Adrenal gland (tissue), 5 donors: ENCODE data around the gene DUSP7.

Experiments
- CTCF ChIP-seq, 6 experiments: fragments of 450-650 bp in 4 of 6; fragments of 200-600 bp in 2 of 6; sonication (generic) in 1 of 6; IDR thresholded peaks; 1 replicate in 5 of 6; 2 replicates in 1 of 6; pipeline versions ENCODE4 v1.5.1 to v1.8.0; 2016 to 2021; ENCODE audit warnings: antibody characterized with exemption in 6 of 6, mild to moderate bottlenecking in 2 of 6, moderate library complexity in 1 of 6
- POLR2A ChIP-seq, 2 donors: fragments of 450-650 bp; IDR thresholded peaks; one replicate each; pipeline ENCODE4 v1.6.1; 2017; ENCODE audit warnings: antibody characterized with exemption in 2 of 2, mild to moderate bottlenecking in 2 of 2, moderate library complexity in 1 of 2
- donor health status: DM: no; HTN: no; CAD: no.

- peak in 5 of 6 experiments; percentile 18 to 45 (median 32) for TF ChIP-seq CTCF (IDR thresholded peaks at IDR 0.05)
- TF ChIP-seq POLR2A (IDR thresholded peaks at IDR 0.05): no peak
Measured at GRCh38 chr3:52076896-52077780, 20.8 kb upstream of the DUSP7 start.
